K562 (cell line): ENCODE measurements around the gene ARL16. TPM values are rescaled to one million over a fixed set of nuclear protein-coding genes. Genes with fewer than 3 reads are reported as not detected.

ENCODE experiments used
- ARID2 ChIP-seq: fragments of 450-650 bp; IDR thresholded peaks from 2 replicates; pipeline ENCODE4 v1.6.1; 2017; ENCODE audit warnings: antibody characterized with exemption, mild to moderate bottlenecking
- BRD9 ChIP-seq: fragments of 450-650 bp; IDR thresholded peaks from 2 replicates; pipeline ENCODE4 v1.6.1; 2018; ENCODE audit warnings: low read depth; ENCODE audit not compliant: partially characterized antibody
- C11orf30 ChIP-seq: fragments of 450-650 bp; IDR thresholded peaks from 2 replicates; pipeline ENCODE4 v1.6.1; 2016; ENCODE audit warnings: low read depth, mild to moderate bottlenecking
- CREBBP ChIP-seq: IDR thresholded peaks from one replicate; pipeline ENCODE4 v1.6.1; 2012; ENCODE audit warnings: low read depth, mild to moderate bottlenecking, control low read depth, inconsistent platforms, low read length
- ETV1 ChIP-seq: fragments of 450-650 bp; conservative IDR thresholded peaks from 2 replicates; pipeline ENCODE4 v1.6.1; 2016; ENCODE audit warnings: missing genetic modification characterization, control low read depth, low read depth, missing compliant biosample characterization
- GABPB1 ChIP-seq: sonication (generic); formaldehyde crosslinking; IDR thresholded peaks from 2 replicates; pipeline ENCODE4 v1.8.0; 2022; ENCODE audit warnings: mild to moderate bottlenecking, missing genetic modification reagents
- GABPB2 ChIP-seq: fragments of 250-450 bp; sonication (Bioruptor Pico); conservative IDR thresholded peaks from 2 replicates; pipeline ENCODE4 v1.5.1; 2021; ENCODE audit warnings: mild to moderate bottlenecking
- HEY1 ChIP-seq: fragments of 250-450 bp; sonication (Bioruptor Pico); IDR thresholded peaks from 2 replicates; pipeline ENCODE4 v1.5.0; 2020; ENCODE audit warnings: mild to moderate bottlenecking, moderate library complexity, borderline replicate concordance
- HOXB6 ChIP-seq: fragments of 250-450 bp; sonication (Bioruptor Pico); IDR thresholded peaks from 2 replicates; pipeline ENCODE4 v1.5.1; 2022; ENCODE audit warnings: mild to moderate bottlenecking, borderline replicate concordance
- KHSRP ChIP-seq: fragments of 450-650 bp; IDR thresholded peaks from 2 replicates; pipeline ENCODE4 v1.6.1; 2017
- MECOM ChIP-seq: fragments of 250-450 bp; sonication (Bioruptor Pico); IDR thresholded peaks from 2 replicates; pipeline ENCODE4 v1.8.0; 2022; ENCODE audit warnings: inconsistent platforms
- MIER1 ChIP-seq: fragments of 450-650 bp; IDR thresholded peaks from 2 replicates; pipeline ENCODE4 v1.6.1; 2016; ENCODE audit warnings: antibody characterized with exemption, mild to moderate bottlenecking, low read depth
- PYGO2 ChIP-seq: fragments of 450-650 bp; IDR thresholded peaks from 2 replicates; pipeline ENCODE4 v1.6.1; 2016; ENCODE audit warnings: mild to moderate bottlenecking, missing genetic modification characterization, moderate library complexity, missing compliant biosample characterization
- SAP30 ChIP-seq: fragments of 200-600 bp; sonication (generic); IDR thresholded peaks from 2 replicates; pipeline ENCODE4 v1.6.1; 2012; ENCODE audit warnings: borderline replicate concordance, low read depth, mild to moderate bottlenecking, moderate library complexity, low read length, control low read depth, inconsistent platforms; ENCODE audit not compliant: insufficient read depth, poor library complexity, severe bottlenecking
- TAF9B ChIP-seq: fragments of 450-650 bp; IDR thresholded peaks from 2 replicates; pipeline ENCODE4 v1.6.1; 2018; ENCODE audit warnings: mild to moderate bottlenecking; ENCODE audit not compliant: partially characterized antibody
- WHSC1 ChIP-seq: IDR thresholded peaks from one replicate; pipeline ENCODE4 v1.6.1; 2012; ENCODE audit warnings: low read length, control low read depth, inconsistent platforms
- XRCC5 ChIP-seq: fragments of 200-400 bp; formaldehyde crosslinking; IDR thresholded peaks from 2 replicates; pipeline ENCODE4 v1.6.1; 2017; ENCODE audit warnings: low read depth, mild to moderate bottlenecking, low read length
- ZNF699 ChIP-seq: fragments of 250-450 bp; sonication (Bioruptor Pico); IDR thresholded peaks from 2 replicates; pipeline ENCODE4 v1.8.0; 2021; ENCODE audit warnings: mild to moderate bottlenecking, moderate library complexity; ENCODE audit not compliant: insufficient replicate concordance
- ZNF717 ChIP-seq: fragments of 250-450 bp; sonication (Bioruptor Pico); IDR thresholded peaks from 2 replicates; pipeline ENCODE4 v1.5.0; 2021
- polyA plus RNA-seq, 8 experiments: library from polyadenylated mRNA; depleted of rRNA in 4 of 8; stranded (reverse) in 5 of 8; unstranded in 3 of 8; fragments of >200 nt; fragmentation: Nextera tagmentation in 2 of 8; fragmentation: Illumina TruSeq in 1 of 8; extraction: Ambion mirVana in 2 of 8; extraction: Trizol in 1 of 8; gene quantifications; 2 replicates each; pipeline versions ENCODE4 v1.2.1 to v1.2.3, GENCODE V29; 2011 to 2014; ENCODE audit warnings: inconsistent platforms in 1 of 8, missing spikeins in 1 of 8
- total RNA-seq, 7 experiments: library from RNA; depleted of rRNA in 6 of 7; stranded (reverse); fragments of >200 nt in 6 of 7; fragmentation: Illumina TruSeq in 2 of 7; extraction: Trizol in 2 of 7; gene quantifications; 2 replicates each; pipeline versions ENCODE4 v1.2.1 to v1.2.3, GENCODE V29; 2011 to 2021; ENCODE audit warnings: low replicate concordance in 1 of 7
- TF ChIP-seq, protein P1 (sequence below): sonication (generic); formaldehyde crosslinking; IDR thresholded peaks from 2 replicates; pipeline ENCODE4 v1.4.0; 2020; ENCODE audit warnings: mild to moderate bottlenecking, missing genetic modification reagents
- TF ChIP-seq, protein P2 (sequence below), 3 experiments: fragments of 200-800 bp in 1 of 3; sonication (Bioruptor generic) in 1 of 3; sonication (generic) in 1 of 3; formaldehyde crosslinking in 1 of 3; IDR thresholded peaks; 2 replicates each; pipeline versions ENCODE4 v1.6.1 to v1.8.0; 2016 to 2022; ENCODE audit warnings: mild to moderate bottlenecking in 2 of 3, missing compliant biosample characterization in 2 of 3, missing genetic modification characterization in 2 of 3, missing genetic modification reagents in 1 of 3
- TF ChIP-seq, protein P3 (sequence below): sonication (generic); formaldehyde crosslinking; IDR thresholded peaks from 2 replicates; pipeline ENCODE4 v1.8.0; 2022; ENCODE audit warnings: mild to moderate bottlenecking, missing genetic modification reagents
- TF ChIP-seq, protein P4 (sequence below): sonication (generic); formaldehyde crosslinking; IDR thresholded peaks from 2 replicates; pipeline ENCODE4 v1.8.0; 2022; ENCODE audit warnings: missing genetic modification reagents, mild to moderate bottlenecking, moderate library complexity, borderline replicate concordance

Gene ARL16
- total and polyA plus RNA-seq, 9 of the 15 experiments (the other 6 are each of a cell fraction or from before 2014, with no cell fraction given) = 5.4 to 32.4 (median 22.6) TPM

DNA sequence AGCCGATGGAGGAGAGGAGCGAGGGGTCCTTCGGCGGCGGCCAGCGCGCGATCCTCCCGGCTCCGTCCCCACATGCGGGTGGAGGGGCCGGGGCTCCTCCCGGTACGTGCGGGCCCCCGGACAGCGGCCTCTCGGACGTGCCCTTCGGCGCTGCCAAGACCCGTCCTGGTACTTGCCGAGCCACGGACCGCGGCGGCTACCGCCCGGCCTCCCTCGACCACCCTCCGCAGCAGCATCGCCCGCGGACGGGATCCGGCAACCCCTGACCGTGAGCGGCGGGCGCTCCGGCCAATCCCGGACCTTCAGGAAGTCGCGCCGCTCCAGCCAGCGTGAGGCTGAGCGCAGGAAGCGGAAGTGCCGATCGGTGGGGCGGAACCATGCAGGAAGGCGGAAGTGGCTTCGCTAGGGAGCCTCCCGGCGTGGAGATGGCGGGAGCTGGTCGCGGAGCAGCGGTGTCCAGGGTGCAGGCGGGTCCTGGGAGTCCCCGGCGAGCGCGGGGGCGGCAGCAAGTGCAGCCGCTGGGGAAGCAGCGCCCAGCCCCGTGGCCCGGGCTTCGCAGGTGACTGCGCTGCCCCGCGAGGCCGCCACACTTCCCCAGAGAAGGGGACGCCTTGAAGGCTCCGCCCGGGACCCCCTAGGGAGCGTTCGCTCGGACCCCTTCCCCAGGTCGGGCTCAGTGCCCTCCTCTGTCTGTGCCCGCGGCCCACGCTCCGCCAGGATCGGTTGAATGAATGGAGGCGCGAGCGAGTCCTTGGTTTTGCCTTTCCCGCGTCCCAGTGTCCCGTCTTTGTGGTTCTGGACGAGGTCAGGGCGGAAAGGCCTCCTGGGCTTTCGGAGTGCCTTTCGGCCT lies 17.0 kb downstream of the ARL16 start, which contains the start of the genes CCDC137 and OXLD1 (continued):
- TF ChIP-seq, protein P1, sequence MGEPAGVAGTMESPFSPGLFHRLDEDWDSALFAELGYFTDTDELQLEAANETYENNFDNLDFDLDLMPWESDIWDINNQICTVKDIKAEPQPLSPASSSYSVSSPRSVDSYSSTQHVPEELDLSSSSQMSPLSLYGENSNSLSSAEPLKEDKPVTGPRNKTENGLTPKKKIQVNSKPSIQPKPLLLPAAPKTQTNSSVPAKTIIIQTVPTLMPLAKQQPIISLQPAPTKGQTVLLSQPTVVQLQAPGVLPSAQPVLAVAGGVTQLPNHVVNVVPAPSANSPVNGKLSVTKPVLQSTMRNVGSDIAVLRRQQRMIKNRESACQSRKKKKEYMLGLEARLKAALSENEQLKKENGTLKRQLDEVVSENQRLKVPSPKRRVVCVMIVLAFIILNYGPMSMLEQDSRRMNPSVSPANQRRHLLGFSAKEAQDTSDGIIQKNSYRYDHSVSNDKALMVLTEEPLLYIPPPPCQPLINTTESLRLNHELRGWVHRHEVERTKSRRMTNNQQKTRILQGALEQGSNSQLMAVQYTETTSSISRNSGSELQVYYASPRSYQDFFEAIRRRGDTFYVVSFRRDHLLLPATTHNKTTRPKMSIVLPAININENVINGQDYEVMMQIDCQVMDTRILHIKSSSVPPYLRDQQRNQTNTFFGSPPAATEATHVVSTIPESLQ (CRISPR knock-in tag) = peak; percentile 40; the same call in 1 of the 2 replicates
- TF ChIP-seq TAF9B (peak; percentile 87), SAP30 (peak; percentile 94), ETV1 (tag) (peak; percentile 55; the same call in 1 of the 2 replicates), XRCC5 (no peak), MIER1 (no peak), GABPB2 (no peak), HOXB6 (no peak), ZNF717 (CRISPR knock-in tag) (no peak), ARID2 (no peak), MECOM (CRISPR knock-in tag) (no peak), BRD9 (no peak), HEY1 (CRISPR knock-in tag) (no peak), GABPB1 (peak; percentile 98), ZNF699 (CRISPR knock-in tag) (no peak), KHSRP (no peak), PYGO2 (tag) (no peak), C11orf30 (peak; percentile 83), WHSC1 (no peak), CREBBP (no peak)
- TF ChIP-seq, protein P2, sequence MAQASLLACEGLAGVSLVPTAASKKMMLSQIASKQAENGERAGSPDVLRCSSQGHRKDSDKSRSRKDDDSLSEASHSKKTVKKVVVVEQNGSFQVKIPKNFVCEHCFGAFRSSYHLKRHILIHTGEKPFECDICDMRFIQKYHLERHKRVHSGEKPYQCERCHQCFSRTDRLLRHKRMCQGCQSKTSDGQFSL (CRISPR knock-in tag; IDR thresholded peaks at IDR 0.05) = no peak
- TF ChIP-seq, protein P2 (tag; IDR thresholded peaks at IDR 0.05) = no peak
- TF ChIP-seq, protein P3, sequence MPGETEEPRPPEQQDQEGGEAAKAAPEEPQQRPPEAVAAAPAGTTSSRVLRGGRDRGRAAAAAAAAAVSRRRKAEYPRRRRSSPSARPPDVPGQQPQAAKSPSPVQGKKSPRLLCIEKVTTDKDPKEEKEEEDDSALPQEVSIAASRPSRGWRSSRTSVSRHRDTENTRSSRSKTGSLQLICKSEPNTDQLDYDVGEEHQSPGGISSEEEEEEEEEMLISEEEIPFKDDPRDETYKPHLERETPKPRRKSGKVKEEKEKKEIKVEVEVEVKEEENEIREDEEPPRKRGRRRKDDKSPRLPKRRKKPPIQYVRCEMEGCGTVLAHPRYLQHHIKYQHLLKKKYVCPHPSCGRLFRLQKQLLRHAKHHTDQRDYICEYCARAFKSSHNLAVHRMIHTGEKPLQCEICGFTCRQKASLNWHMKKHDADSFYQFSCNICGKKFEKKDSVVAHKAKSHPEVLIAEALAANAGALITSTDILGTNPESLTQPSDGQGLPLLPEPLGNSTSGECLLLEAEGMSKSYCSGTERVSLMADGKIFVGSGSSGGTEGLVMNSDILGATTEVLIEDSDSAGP (CRISPR knock-in tag) = no peak
- TF ChIP-seq, protein P4, sequence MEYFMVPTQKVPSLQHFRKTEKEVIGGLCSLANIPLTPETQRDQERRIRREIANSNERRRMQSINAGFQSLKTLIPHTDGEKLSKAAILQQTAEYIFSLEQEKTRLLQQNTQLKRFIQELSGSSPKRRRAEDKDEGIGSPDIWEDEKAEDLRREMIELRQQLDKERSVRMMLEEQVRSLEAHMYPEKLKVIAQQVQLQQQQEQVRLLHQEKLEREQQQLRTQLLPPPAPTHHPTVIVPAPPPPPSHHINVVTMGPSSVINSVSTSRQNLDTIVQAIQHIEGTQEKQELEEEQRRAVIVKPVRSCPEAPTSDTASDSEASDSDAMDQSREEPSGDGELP = peak; percentile 55; the same call in 1 of the 2 replicates
